ENCODE results near the gene CERS3. TPM values are rescaled to one million over a fixed set of nuclear protein-coding genes. Genes with fewer than 3 reads are reported as not detected.

CERS3 gene
- total RNA-seq, 1 experiment from 2014 or later, result 0.11 TPM

GRCh38 chr15:100434038-100434437 lies 94.7 kb downstream of the CERS3 start:
- ChIA-PET POLR2A (ENCODE audit: unreplicated experiment) (no interaction called here), CTCF (no interaction called here)
- no peaks in the 10 kb centered on the region for H3K79me2 ChIP-seq (ENCODE audit: low read length)
- no peaks in the 10 kb centered on the region for H4K20me1 ChIP-seq (ENCODE audit: low read length)
- no peak overlapping the region for H2AFZ ChIP-seq (ENCODE audit: low read length)
- TF ChIP-seq EZH2 (IDR thresholded peaks at IDR 0.05; ENCODE audit: low read length, unreplicated experiment) (no peak), CTCF (conservative IDR thresholded peaks at IDR 0.05; ENCODE audit: low read depth, low read length) (no peak), EZH2phosphoT487 (IDR thresholded peaks at IDR 0.05; ENCODE audit: borderline replicate concordance, low read length) (no peak)
- ATAC-seq, result no peak
- H3K9ac ChIP-seq (ENCODE audit: low read length), result no peak overlapping the region
- H3K9me2 ChIP-seq (replicated peaks; ENCODE audit: low read length), result no peaks in the 10 kb centered on the region
- no peak overlapping the region for H3K4me2 ChIP-seq (ENCODE audit: low read length)
- no peaks in the 10 kb centered on the region for H3K36me3 ChIP-seq (ENCODE audit: low read depth, low read length)
- no peaks in the 10 kb centered on the region for H3K9me3 ChIP-seq (ENCODE audit: low read length)
- H3K27ac ChIP-seq (ENCODE audit: low read length), result no peak overlapping the region
- peaks cover 28% of the 10 kb centered on the region for H3K27me3 ChIP-seq (ENCODE audit: low read length)
- intact Hi-C loops (cut with micrococcal nuclease), result no loop called here
- no peak overlapping the region for H3K4me3 ChIP-seq (ENCODE audit: low read length)
- no peak for DNase-seq
- no peaks in the 10 kb centered on the region for H3K4me1 ChIP-seq (ENCODE audit: insufficient read depth, low read length)
- H3F3A ChIP-seq (ENCODE audit: low read length, unreplicated experiment), result no peaks in the 10 kb centered on the region
- no TSS peak for BruUV-seq (replicated peaks)

GRCh38 chr15:100433304-100433703 lies 95.4 kb downstream of the CERS3 start:
- no peaks in the 10 kb centered on the region for H3K79me2 ChIP-seq (ENCODE audit: low read length)
- intact Hi-C loops (cut with micrococcal nuclease), result no loop called here
- H2AFZ ChIP-seq (ENCODE audit: low read length), result no peak overlapping the region
- no peak overlapping the region for H3K4me2 ChIP-seq (ENCODE audit: low read length)
- H3K9me3 ChIP-seq (ENCODE audit: low read length), result no peaks in the 10 kb centered on the region
- no peaks in the 10 kb centered on the region for H3K4me1 ChIP-seq (ENCODE audit: insufficient read depth, low read length)
- no peaks in the 10 kb centered on the region for H4K20me1 ChIP-seq (ENCODE audit: low read length)
- no TSS peak for BruUV-seq (replicated peaks)
- DNase-seq (no peak), ATAC-seq (no peak)
- TF ChIP-seq CTCF (conservative IDR thresholded peaks at IDR 0.05; ENCODE audit: low read depth, low read length) (peak; percentile 22; the same call in 1 of the 2 replicates), EZH2phosphoT487 (IDR thresholded peaks at IDR 0.05; ENCODE audit: borderline replicate concordance, low read length) (no peak), EZH2 (IDR thresholded peaks at IDR 0.05; ENCODE audit: low read length, unreplicated experiment) (no peak)
- no peak overlapping the region for H3K4me3 ChIP-seq (ENCODE audit: low read length)
- H3K36me3 ChIP-seq (ENCODE audit: low read depth, low read length), result no peaks in the 10 kb centered on the region
- H3K27ac ChIP-seq (ENCODE audit: low read length), result no peak overlapping the region
- peaks cover 25% of the 10 kb centered on the region for H3K27me3 ChIP-seq (ENCODE audit: low read length)
- H3K9me2 ChIP-seq (replicated peaks; ENCODE audit: low read length), result no peaks in the 10 kb centered on the region
- ChIA-PET POLR2A (ENCODE audit: unreplicated experiment) (no interaction called here), CTCF (interaction anchor here (0.6 kb wide), 1 partner anchor 84 kb away, joined by 4 read pairs; no protein-coding TSS in a partner anchor)
- H3K9ac ChIP-seq (ENCODE audit: low read length), result no peak overlapping the region
- H3F3A ChIP-seq (ENCODE audit: low read length, unreplicated experiment), result no peaks in the 10 kb centered on the region

- no peak for TF ChIP-seq EZH2phosphoT487 (IDR thresholded peaks at IDR 0.05; ENCODE audit: borderline replicate concordance, low read length)
- DNase-seq, result no peak
- ChIA-PET POLR2A (ENCODE audit: unreplicated experiment) (no interaction called here), CTCF (no interaction called here)
- H3K9me2 ChIP-seq (replicated peaks; ENCODE audit: low read length), result no peaks in the 10 kb centered on the region
- H3K4me2 ChIP-seq (ENCODE audit: low read length), result no peak overlapping the region
- no peak for ATAC-seq
- H3K79me2 ChIP-seq (ENCODE audit: low read length), result no peaks in the 10 kb centered on the region
- H3K36me3 ChIP-seq (ENCODE audit: low read depth, low read length), result no peaks in the 10 kb centered on the region
- no peak overlapping the region for H3K4me3 ChIP-seq (ENCODE audit: low read length)
- H3K9ac ChIP-seq (ENCODE audit: low read length), result no peak overlapping the region
- intact Hi-C loops (cut with micrococcal nuclease), result no loop called here
- H4K20me1 ChIP-seq (ENCODE audit: low read length), result no peaks in the 10 kb centered on the region
- no peaks in the 10 kb centered on the region for H3F3A ChIP-seq (ENCODE audit: low read length, unreplicated experiment)
- peaks cover 25% of the 10 kb centered on the region for H3K27me3 ChIP-seq (ENCODE audit: low read length)
- H2AFZ ChIP-seq (ENCODE audit: low read length), result no peak overlapping the region
- H3K9me3 ChIP-seq (ENCODE audit: low read length), result no peaks in the 10 kb centered on the region
- no peaks in the 10 kb centered on the region for H3K4me1 ChIP-seq (ENCODE audit: insufficient read depth, low read length)
- BruUV-seq (replicated peaks), result no TSS peak
- no peak overlapping the region for H3K27ac ChIP-seq (ENCODE audit: low read length)
Measured at GRCh38 chr15:100430411-100430810, 98.3 kb downstream of the CERS3 start.

Measured in PC-3 (cell line).